Stimulated activated CD8-positive, alpha-beta memory T cell treated with anti-CD3 and anti-CD28 coated beads, Interleukin-4, amount 100 ng/mL, for 4 hours (primary cell): ENCODE results near the gene SARS1.
A peak's percentile ranks its signal among the peaks of the same experiment; 100 is the strongest.

ENCODE experiments used
- DNase-seq, 2 donors: peaks; one replicate each; pipeline ENCODE4 v3.0.0-alpha.2; 2020; ENCODE audit warnings: low read depth in 2 of 2, low spot score in 1 of 2

The SARS1 gene

GRCh38 chr1:109261578-109261977 is 47.9 kb downstream of the SARS1 start:
- no peak for DNase-seq

DNA sequence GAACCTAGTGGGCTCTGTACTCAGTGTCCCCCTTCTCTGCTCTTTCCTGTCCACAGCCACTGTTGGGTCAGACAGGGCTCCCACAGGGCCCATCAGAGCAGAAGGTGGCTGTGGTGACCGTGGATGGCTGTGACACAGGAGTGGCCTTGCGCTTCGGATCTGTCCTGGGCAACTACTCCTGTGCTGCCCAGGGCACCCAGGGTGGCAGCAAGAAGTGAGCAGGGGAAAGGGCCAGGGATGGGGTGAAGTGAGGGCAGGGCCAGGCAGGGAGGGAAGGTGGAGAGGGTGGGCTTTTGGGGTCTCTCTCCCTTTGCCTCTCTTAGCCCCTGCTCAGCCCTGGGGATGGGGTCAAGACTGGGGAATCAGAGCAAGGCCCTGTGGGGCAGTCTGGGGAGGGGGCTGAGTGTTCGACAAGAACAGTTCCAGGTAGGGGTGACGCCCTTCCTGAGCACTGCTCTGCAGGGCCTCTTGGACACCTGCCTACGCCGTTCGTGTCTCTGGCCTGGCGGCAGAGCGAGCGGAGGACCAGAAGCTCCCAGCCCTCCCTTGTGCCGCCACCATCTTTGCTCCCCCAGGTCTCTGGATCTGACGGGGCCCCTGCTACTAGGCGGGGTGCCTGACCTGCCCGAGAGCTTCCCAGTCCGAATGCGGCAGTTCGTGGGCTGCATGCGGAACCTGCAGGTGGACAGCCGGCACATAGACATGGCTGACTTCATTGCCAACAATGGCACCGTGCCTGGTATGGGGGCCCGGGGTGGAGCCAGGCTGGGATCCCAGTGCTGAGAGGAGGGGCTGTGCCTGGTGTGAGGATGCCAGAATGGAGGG is 48.7 kb downstream of the SARS1 start:
- DNase-seq, result no peak

- DNase-seq, result no peak
Measured at GRCh38 chr1:109263234-109263596, 49.5 kb downstream of the SARS1 start.

- DNase-seq, result peak; percentile 37 to 54
Measured at GRCh38 chr1:109263597-109264378, 50.1 kb downstream of the SARS1 start.

DNA sequence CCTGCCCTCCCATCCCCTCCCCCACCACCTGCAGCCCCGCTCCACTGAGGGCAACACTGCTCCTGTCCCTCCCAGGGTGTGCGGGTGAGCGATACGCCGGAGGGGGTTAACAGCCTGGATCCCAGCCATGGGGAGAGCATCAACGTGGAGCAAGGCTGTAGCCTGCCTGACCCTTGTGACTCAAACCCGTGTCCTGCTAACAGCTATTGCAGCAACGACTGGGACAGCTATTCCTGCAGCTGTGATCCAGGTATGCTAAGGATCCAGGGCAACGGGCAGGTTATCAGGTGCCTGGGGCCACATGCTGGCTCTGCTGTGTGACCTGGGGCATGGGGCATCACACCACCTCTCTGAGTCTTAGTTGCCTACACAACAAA is 50.6 kb downstream of the SARS1 start:
- no peak for DNase-seq

DNA sequence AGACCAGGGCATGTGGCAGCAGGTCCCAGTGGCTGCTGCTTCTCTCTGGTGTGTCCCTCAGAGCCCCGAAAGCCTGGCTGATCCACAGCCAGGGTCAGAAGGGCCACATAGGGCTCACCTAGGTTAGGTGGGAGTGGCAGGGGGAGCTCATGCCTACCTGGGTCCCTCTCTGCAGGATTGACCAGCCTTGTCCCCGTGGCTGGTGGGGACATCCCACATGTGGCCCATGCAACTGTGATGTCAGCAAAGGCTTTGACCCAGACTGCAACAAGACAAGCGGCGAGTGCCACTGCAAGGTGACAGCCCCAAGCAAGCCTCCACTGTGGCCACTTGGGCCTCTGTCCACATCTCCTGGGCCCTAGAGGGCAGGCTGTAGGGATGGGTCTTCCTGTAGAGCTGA is 51.3 kb downstream of the SARS1 start:
- no peak for DNase-seq

DNA sequence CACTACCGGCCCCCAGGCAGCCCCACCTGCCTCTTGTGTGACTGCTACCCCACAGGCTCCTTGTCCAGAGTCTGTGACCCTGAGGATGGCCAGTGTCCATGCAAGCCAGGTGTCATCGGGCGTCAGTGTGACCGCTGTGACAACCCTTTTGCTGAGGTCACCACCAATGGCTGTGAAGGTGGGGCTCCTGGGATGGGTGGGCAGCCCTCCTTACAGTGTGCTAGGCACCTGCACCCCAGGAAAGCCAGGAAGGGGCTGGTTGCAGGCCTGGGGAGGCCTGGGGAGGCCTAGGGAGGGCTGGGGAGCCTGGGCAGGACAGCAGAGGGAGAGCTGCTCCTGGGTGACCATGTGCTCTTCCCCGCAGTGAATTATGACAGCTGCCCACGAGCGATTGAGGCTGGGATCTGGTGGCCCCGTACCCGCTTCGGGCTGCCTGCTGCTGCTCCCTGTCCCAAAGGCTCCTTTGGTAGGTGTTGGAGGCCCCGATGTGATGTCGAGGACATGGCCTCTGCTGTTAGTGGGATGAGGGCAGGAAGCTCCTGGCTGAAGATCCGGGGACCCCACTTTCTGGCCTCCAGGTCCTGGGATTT is 52.1 kb downstream of the SARS1 start:
- no peak for DNase-seq

DNA sequence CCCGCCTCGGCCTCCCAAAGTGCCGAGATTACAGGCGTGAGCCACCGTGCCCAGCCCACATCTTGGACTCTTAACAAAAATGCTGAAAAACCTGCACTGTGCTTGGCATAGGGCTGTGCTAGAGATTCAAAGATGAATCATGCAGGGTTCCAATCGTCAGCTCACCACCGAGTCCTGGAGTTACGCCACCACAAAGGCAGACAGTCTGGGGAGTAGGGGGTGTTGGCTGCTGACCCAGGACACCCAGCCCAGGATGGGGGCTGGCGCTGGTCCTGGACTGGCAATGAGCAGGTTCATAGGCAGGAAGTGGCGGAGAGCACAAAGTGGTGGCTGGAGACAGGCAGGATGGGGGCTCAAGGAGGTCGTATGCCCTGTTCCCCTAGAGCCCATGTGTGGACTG is 53.2 kb downstream of the SARS1 start:
- no peak for DNase-seq

DNA sequence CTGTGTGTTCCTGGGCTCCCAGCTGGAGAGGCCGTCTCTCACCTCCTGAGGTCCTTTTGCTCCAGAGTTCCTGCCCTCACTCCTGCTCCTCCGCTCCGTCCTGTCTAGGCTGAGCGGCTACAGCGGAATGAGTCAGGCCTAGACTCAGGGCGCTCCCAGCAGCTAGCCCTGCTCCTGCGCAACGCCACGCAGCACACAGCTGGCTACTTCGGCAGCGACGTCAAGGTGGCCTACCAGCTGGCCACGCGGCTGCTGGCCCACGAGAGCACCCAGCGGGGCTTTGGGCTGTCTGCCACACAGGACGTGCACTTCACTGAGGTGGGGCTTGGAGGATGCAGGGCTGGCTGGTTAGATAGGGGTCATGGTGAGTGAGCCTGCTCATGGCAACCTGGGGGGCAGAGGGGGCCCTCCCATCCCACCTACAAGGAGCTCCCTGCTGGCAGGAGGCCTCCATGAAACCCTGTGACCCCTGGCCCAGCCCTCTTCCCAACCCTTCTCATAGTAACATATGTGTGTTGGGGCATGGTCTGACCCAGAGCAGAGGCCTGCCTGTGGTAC is 54.1 kb downstream of the SARS1 start:
- DNase-seq, result no peak

DNA sequence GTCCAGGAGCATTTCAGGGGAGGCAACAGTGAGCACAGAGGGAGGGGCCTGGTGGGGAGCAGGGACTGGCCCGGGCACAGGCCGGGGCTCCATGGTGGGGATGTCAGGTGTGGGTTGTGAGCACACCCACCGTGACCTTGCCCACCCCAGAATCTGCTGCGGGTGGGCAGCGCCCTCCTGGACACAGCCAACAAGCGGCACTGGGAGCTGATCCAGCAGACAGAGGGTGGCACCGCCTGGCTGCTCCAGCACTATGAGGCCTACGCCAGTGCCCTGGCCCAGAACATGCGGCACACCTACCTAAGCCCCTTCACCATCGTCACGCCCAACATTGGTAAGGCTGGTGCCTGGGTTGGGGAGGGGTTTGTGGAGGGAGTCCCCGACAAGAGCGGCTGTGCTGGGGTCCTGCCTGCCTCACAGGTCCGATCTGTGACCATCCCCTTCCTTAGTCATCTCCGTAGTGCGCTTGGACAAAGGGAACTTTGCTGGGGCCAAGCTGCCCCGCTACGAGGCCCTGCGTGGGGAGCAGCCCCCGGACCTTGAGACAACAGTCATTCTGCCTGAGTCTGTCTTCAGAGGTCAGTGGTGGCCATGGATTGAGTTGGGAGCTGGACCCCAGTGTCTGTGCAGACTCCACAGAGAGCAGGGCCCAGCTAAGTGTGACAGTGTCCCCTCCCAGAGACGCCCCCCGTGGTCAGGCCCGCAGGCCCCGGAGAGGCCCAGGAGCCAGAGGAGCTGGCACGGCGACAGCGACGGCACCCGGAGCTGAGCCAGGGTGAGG is 54.9 kb downstream of the SARS1 start:
- DNase-seq, result no peak

DNA sequence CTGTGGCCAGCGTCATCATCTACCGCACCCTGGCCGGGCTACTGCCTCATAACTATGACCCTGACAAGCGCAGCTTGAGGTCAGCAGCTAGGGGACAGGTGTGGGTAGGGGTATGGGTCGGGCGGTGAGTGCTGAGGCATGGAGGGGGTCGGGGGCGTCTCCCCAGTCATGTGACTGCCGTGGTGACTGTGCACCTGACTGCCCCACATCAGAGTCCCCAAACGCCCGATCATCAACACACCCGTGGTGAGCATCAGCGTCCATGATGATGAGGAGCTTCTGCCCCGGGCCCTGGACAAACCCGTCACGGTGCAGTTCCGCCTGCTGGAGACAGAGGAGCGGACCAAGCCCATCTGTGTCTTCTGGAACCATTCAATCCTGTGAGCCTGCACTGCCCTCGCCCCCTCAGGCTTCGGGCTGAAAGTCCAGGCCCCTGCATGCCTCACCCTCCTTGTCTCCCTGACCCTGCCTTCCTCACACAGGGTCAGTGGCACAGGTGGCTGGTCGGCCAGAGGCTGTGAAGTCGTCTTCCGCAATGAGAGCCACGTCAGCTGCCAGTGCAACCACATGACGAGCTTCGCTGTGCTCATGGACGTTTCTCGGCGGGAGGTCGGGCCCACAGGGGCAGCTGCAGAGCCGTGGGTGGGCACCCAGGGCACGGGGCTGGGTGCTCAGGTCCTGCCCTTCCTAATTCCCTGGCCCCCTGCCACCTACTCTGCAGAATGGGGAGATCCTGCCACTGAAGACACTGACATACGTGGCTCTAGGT is 55.7 kb downstream of the SARS1 start:
- DNase-seq, result no peak

GRCh38 chr1:109269981-109270622 is 56.4 kb downstream of the SARS1 start:
- DNase-seq, result no peak

GRCh38 chr1:109270623-109271317 is 57.1 kb downstream of the SARS1 start:
- DNase-seq, result no peak

GRCh38 chr1:109271458-109271857 is 57.7 kb downstream of the SARS1 start:
- DNase-seq, result no peak

GRCh38 chr1:109272021-109272799 is 58.5 kb downstream of the SARS1 start:
- no peak for DNase-seq

DNA sequence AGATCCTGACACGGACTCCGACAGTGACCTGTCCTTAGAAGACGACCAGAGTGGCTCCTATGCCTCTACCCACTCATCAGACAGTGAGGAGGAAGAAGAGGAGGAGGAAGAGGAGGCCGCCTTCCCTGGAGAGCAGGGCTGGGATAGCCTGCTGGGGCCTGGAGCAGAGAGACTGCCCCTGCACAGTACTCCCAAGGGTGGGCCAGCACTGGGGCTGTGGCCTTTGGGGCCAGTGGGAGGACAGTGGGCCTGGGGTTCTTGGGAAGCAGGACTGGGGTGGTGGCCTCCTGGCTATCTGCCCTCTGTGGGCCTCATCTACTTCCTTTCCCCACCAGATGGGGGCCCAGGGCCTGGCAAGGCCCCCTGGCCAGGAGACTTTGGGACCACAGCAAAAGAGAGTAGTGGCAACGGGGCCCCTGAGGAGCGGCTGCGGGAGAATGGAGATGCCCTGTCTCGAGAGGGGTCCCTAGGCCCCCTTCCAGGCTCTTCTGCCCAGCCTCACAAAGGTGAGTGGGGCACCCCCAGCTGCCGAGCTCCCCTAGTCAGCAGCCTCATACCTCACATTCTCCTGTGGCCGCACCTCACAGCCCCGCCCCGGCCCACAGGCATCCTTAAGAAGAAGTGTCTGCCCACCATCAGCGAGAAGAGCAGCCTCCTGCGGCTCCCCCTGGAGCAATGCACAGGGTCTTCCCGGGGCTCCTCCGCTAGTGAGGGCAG is 59.3 kb downstream of the SARS1 start:
- no peak for DNase-seq

DNA sequence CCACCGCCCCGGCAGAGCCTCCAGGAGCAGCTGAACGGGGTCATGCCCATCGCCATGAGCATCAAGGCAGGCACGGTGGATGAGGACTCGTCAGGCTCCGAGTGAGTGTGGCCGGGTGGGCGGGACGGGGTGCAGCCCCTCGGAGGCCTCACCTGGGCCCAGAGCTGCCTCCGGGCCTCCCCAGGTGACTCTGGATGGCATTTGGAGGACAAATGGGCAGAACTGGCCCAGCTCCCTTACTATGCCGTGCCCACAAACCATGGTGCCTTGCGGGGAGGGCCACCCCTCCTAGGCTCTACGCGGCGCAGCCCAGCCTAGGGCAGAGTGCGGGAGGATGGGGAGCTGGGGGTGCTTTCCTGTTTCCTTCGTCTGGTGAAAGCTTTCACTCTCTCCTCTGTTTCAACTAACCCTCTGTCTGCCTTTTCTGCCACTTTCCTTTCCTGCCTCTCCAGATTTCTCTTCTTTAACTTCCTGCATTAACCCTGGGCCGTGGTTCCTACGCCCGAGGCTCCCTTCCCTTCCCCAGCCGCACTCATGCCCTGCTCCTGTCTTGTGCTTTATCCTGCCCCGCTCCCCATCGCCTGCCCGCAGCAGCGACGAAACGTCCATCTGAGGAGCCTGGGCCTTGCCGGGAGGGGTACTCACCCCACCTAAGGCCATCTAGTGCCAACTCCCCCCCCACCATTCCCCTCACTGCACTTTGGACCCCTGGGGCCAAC is 60.0 kb downstream of the SARS1 start:
- no peak for DNase-seq
